Measurements from ENCODE around the gene RBM4. TPM values are rescaled to one million over a fixed set of nuclear protein-coding genes. Genes with fewer than 3 reads are reported as not detected.

RBM4 gene
- total RNA-seq, 4 donors from 2014 or later: 66.5 to 193 (median 68.8) TPM

GRCh38 chr11:66685276-66686099, 47.0 kb downstream of the RBM4 start:
- Histone ChIP-seq H3K36me3 (no peaks in the 10 kb centered on the region), H3K9me3 (no peaks in the 10 kb centered on the region), H3K27me3 (no peaks in the 10 kb centered on the region), H3K4me3 (no peak overlapping the region), H3K4me1 (no peaks in the 10 kb centered on the region), H3K27ac (no peak overlapping the region)
- 87 to 90% methylated on average over 8 to 25 of the region's 27 CpGs for WGBS, 2 donors (ENCODE audit: low coverage in 1 of 2)
- in situ Hi-C loops (cut with MboI; ENCODE audit: low pct_ligation_motif_present in 1 of 4, low pct_unique_long_range_greater_than_20kb in 1 of 4, low sequenced_read_pairs in 3 of 4): loop anchor here in 2 of 4 donors (10.0 kb wide), 2 partner anchors 261 to 281 kb away; partner anchors contain the start of gene NPAS4 (in 1 of the 2)
- intact Hi-C loops (cut with DNase I; ENCODE audit: low total_unique reads): no loop called here
- TF ChIP-seq CTCF (IDR thresholded peaks at IDR 0.05) (no peak), EP300 (IDR thresholded peaks at IDR 0.05; ENCODE audit: low read depth) (no peak), POLR2A (IDR thresholded peaks at IDR 0.05) (no peak), POLR2AphosphoS5 (IDR thresholded peaks at IDR 0.05) (no peak)
- no peak for DNase-seq

- no peaks in the 10 kb centered on the region for H3K9me3 ChIP-seq
- TF ChIP-seq POLR2AphosphoS5 (IDR thresholded peaks at IDR 0.05) (no peak), EP300 (IDR thresholded peaks at IDR 0.05; ENCODE audit: low read depth) (no peak), CTCF (IDR thresholded peaks at IDR 0.05) (no peak), POLR2A (IDR thresholded peaks at IDR 0.05) (no peak)
- no peaks in the 10 kb centered on the region for H3K27me3 ChIP-seq
- in situ Hi-C loops (cut with MboI; ENCODE audit: low pct_ligation_motif_present in 1 of 4, low pct_unique_long_range_greater_than_20kb in 1 of 4, low sequenced_read_pairs in 3 of 4): loop anchor here in 2 of 4 donors (10.0 kb wide), 2 partner anchors 261 to 281 kb away; partner anchors contain the start of gene NPAS4 (in 1 of the 2)
- WGBS, 2 donors (ENCODE audit: low coverage in 1 of 2): 88 to 91% methylated on average over 3 to 15 of the region's 15 CpGs
- intact Hi-C loops (cut with DNase I; ENCODE audit: low total_unique reads): no loop called here
- no peak for DNase-seq
- H3K4me3 ChIP-seq: no peak overlapping the region
- no peaks in the 10 kb centered on the region for H3K4me1 ChIP-seq
- H3K36me3 ChIP-seq: no peaks in the 10 kb centered on the region
- H3K27ac ChIP-seq: no peak overlapping the region
Observed at GRCh38 chr11:66686100-66686785, 47.7 kb downstream of the RBM4 start.

- 92% methylated on average over 33 of the region's 33 CpGs; no CpG with 5 or more reads in 1 of the 2 donors for WGBS, 2 donors (ENCODE audit: low coverage in 1 of 2)
- Histone ChIP-seq H3K27me3 (no peaks in the 10 kb centered on the region), H3K9me3 (no peaks in the 10 kb centered on the region), H3K4me1 (no peaks in the 10 kb centered on the region), H3K4me3 (no peak overlapping the region), H3K27ac (no peak overlapping the region), H3K36me3 (no peaks in the 10 kb centered on the region)
- intact Hi-C loops (cut with DNase I; ENCODE audit: low total_unique reads): no loop called here
- in situ Hi-C loops (cut with MboI; ENCODE audit: low pct_ligation_motif_present in 1 of 4, low pct_unique_long_range_greater_than_20kb in 1 of 4, low sequenced_read_pairs in 3 of 4): loop anchor here in 2 of 4 donors (10.0 kb wide), 2 partner anchors 262 to 282 kb away; partner anchors contain the start of gene NPAS4 (in 1 of the 2)
- no peak for DNase-seq
- TF ChIP-seq POLR2AphosphoS5 (IDR thresholded peaks at IDR 0.05) (no peak), POLR2A (IDR thresholded peaks at IDR 0.05) (no peak), CTCF (IDR thresholded peaks at IDR 0.05) (no peak), EP300 (IDR thresholded peaks at IDR 0.05; ENCODE audit: low read depth) (no peak)
Observed at GRCh38 chr11:66686801-66687750, 48.6 kb downstream of the RBM4 start.

All from transverse colon (tissue), 4 donors.